Left ventricle myocardium inferior (tissue), 1 donor: ENCODE measurements around the gene RGS4. TPM values are rescaled to one million over a fixed set of nuclear protein-coding genes. Genes with fewer than 3 reads are reported as not detected.

Experiments
- DNase-seq: peaks from one replicate; pipeline ENCODE4 v3.0.0-alpha.2; 2020
- H3K27ac ChIP-seq: fragments of 200-600 bp; replicated peaks from 2 replicates; pipeline ENCODE4 v1.8.0; 2021
- H3K27me3 ChIP-seq: fragments of 200-600 bp; 2 replicates; pipeline ENCODE4 v1.8.0; 2021; ENCODE audit warnings: low read depth
- H3K36me3 ChIP-seq: fragments of 200-600 bp; 2 replicates; pipeline ENCODE4 v1.8.0; 2021
- H3K4me1 ChIP-seq: fragments of 200-600 bp; 2 replicates; pipeline ENCODE4 v1.8.0; 2021
- H3K4me3 ChIP-seq: fragments of 200-600 bp; 2 replicates; pipeline ENCODE4 v1.8.0; 2021; ENCODE audit warnings: mild to moderate bottlenecking, moderate library complexity
- H3K9me3 ChIP-seq: fragments of 200-600 bp; replicated peaks from 2 replicates; pipeline ENCODE4 v1.8.0; 2021
- CTCF ChIP-seq: fragments of 200-600 bp; IDR thresholded peaks from 2 replicates; pipeline ENCODE4 v1.8.0; 2021; ENCODE audit warnings: antibody characterized with exemption, mild to moderate bottlenecking, borderline replicate concordance
- intact Hi-C: fragments of 100-400 bp; cut with micrococcal nuclease; formaldehyde crosslinking; loops from one replicate; pipeline ENCODE4 v1.11.0; 2022
- long read RNA-seq: library from polyadenylated mRNA; unstranded; transcript quantifications from one replicate; pipeline ENCODE4 v2.0.0, GENCODE V29; 2021
- total RNA-seq: library from RNA; stranded (reverse); fragmentation: NEBNext Ultra II Directional; extraction: Animal tissue kit (Norgen Biotek cat#: 25700); gene quantifications from one replicate; pipeline ENCODE4 v1.2.1, GENCODE V29; 2021
- donor health status: DM: no; HTN: yes; CAD: no; lungs with severe emphysema.

RGS4 gene
- 3.2 TPM for total RNA-seq
- long read RNA-seq, partial matches to known transcripts = 0 of 1 reads
- long read RNA-seq, other reads (novel, unspliced or antisense) = 0 of 1 reads

GRCh38 chr1:163069142-163069541 lies at the start of gene RGS4:
TSS of gene RGS4 (plus strand) at chr1:163069361. CDS start at chr1:163069485, 124 bp downstream.
- Histone ChIP-seq H3K4me3 (peak within 1 kb of the TSS; percentile 57), H3K27ac (peak within 1 kb of the TSS; percentile 36), H3K27me3 (peaks cover 47% of the 10 kb centered on the region), H3K4me1 (peaks cover 13% of the 10 kb centered on the region), H3K36me3 (no peaks in the 10 kb centered on the region), H3K9me3 (no peaks in the 10 kb centered on the region)
- DNase-seq = peak; percentile 51
- peak; percentile 55 for TF ChIP-seq CTCF
- intact Hi-C loops = loop anchor here (10.0 kb wide), 1 partner anchor 194 kb away; no protein-coding TSS in a partner anchor

- Histone ChIP-seq H3K36me3 (no peaks in the 10 kb centered on the region), H3K4me1 (no peaks in the 10 kb centered on the region), H3K27me3 (no peaks in the 10 kb centered on the region), H3K4me3 (no peak overlapping the region), H3K9me3 (peaks cover 34% of the 10 kb centered on the region), H3K27ac (no peak overlapping the region)
- no peak for TF ChIP-seq CTCF
- DNase-seq = no peak
- intact Hi-C loops = no loop called here
Observed at GRCh38 chr1:163022129-163022528, 47.0 kb upstream of the RGS4 start.

GRCh38 chr1:163027610-163028009 lies 41.6 kb upstream of the RGS4 start:
- H3K4me1 ChIP-seq = no peaks in the 10 kb centered on the region
- H3K4me3 ChIP-seq = no peak overlapping the region
- H3K36me3 ChIP-seq = no peaks in the 10 kb centered on the region
- peaks cover 11% of the 10 kb centered on the region for H3K9me3 ChIP-seq
- H3K27ac ChIP-seq = no peak overlapping the region
- H3K27me3 ChIP-seq = no peaks in the 10 kb centered on the region
- no peak for TF ChIP-seq CTCF
- intact Hi-C loops = no loop called here
- no peak for DNase-seq

- no peaks in the 10 kb centered on the region for H3K9me3 ChIP-seq
- no peaks in the 10 kb centered on the region for H3K4me1 ChIP-seq
- intact Hi-C loops = no loop called here
- TF ChIP-seq CTCF = no peak
- no peaks in the 10 kb centered on the region for H3K27me3 ChIP-seq
- H3K36me3 ChIP-seq = no peaks in the 10 kb centered on the region
- no peak for DNase-seq
- H3K27ac ChIP-seq = no peak overlapping the region
- no peak overlapping the region for H3K4me3 ChIP-seq
Observed at GRCh38 chr1:163029901-163030300, 39.3 kb upstream of the RGS4 start.

GRCh38 chr1:163035446-163036249 lies 33.5 kb upstream of the RGS4 start:
- no peak for DNase-seq
- Histone ChIP-seq H3K4me1 (no peaks in the 10 kb centered on the region), H3K27me3 (no peaks in the 10 kb centered on the region), H3K4me3 (no peak overlapping the region), H3K27ac (no peak overlapping the region), H3K36me3 (no peaks in the 10 kb centered on the region), H3K9me3 (no peaks in the 10 kb centered on the region)
- intact Hi-C loops = no loop called here
- no peak for TF ChIP-seq CTCF
